GM12878 (cell line): ENCODE measurements around the gene TPM4.

ENCODE experiments used
- CBX5 ChIP-seq: sonication (generic); IDR thresholded peaks from 2 replicates; pipeline ENCODE4 v1.6.1; 2016; ENCODE audit warnings: low read depth, moderate library complexity, mild to moderate bottlenecking, inconsistent platforms
- CREB1 ChIP-seq: IDR thresholded peaks from 2 replicates; pipeline ENCODE4 v1.6.1; 2012; ENCODE audit warnings: low read depth, mild to moderate bottlenecking, inconsistent platforms
- EZH2 ChIP-seq: IDR thresholded peaks from 2 replicates; pipeline ENCODE4 v1.6.1; 2012; ENCODE audit warnings: low read depth, mild to moderate bottlenecking, control low read depth, inconsistent platforms, low read length, borderline replicate concordance; ENCODE audit not compliant: control insufficient read depth
- FOXK2 ChIP-seq: fragments of 450-650 bp; IDR thresholded peaks from 2 replicates; pipeline ENCODE4 v1.6.1; 2017; ENCODE audit warnings: mild to moderate bottlenecking, moderate library complexity
- HDAC2 ChIP-seq: fragments of 200-600 bp; sonication (generic); IDR thresholded peaks from 2 replicates; pipeline ENCODE4 v1.6.1; 2017
- JUND ChIP-seq: IDR thresholded peaks from 2 replicates; pipeline ENCODE4 v1.6.1; 2012; ENCODE audit warnings: low read depth, mild to moderate bottlenecking, low read length, improper control_type of control experiment, moderate library complexity
- NBN ChIP-seq: fragments of 450-650 bp; IDR thresholded peaks from 2 replicates; pipeline ENCODE4 v1.6.1; 2016
- NR2C2 ChIP-seq: IDR thresholded peaks from 2 replicates; pipeline ENCODE4 v1.6.1; 2011; ENCODE audit warnings: borderline replicate concordance, low read depth; ENCODE audit not compliant: control insufficient read depth, insufficient read length
- POLR2A ChIP-seq: IDR thresholded peaks from 2 replicates; pipeline ENCODE4 v1.6.1; 2011; ENCODE audit warnings: low read depth, mild to moderate bottlenecking, low read length
- PRDM15 ChIP-seq: fragments of 450-650 bp; formaldehyde crosslinking; IDR thresholded peaks from 2 replicates; pipeline ENCODE4 v1.4.0; 2020; ENCODE audit warnings: mild to moderate bottlenecking, moderate library complexity
- ZNF24 ChIP-seq: fragments of 450-650 bp; IDR thresholded peaks from 2 replicates; pipeline ENCODE4 v1.6.1; 2017; ENCODE audit warnings: antibody characterized with exemption, mild to moderate bottlenecking

- TF ChIP-seq POLR2A (no peak), JUND (no peak), HDAC2 (no peak), PRDM15 (no peak), ZNF24 (no peak), FOXK2 (no peak), CREB1 (no peak), NBN (no peak), CBX5 (no peak), NR2C2 (no peak), EZH2 (no peak)
Measured at GRCh38 chr19:16039545-16039944, 36.8 kb upstream of the TPM4 start.
